Pons (tissue), 1 donor: ENCODE measurements around the gene FASN.

Experiments
- DNase-seq: peaks from one replicate; pipeline ENCODE4 v3.0.0-alpha.2; 2016; ENCODE audit warnings: low spot score

Gene FASN

GRCh38 chr17:82076018-82076784 lies 21.8 kb downstream of the FASN start:
- no peak for DNase-seq

GRCh38 chr17:82073446-82073845 lies 24.6 kb downstream of the FASN start:
- no peak for DNase-seq

GRCh38 chr17:82072827-82073226 lies 25.2 kb downstream of the FASN start:
- no peak for DNase-seq

GRCh38 chr17:82070611-82071010 lies 27.4 kb downstream of the FASN start:
- DNase-seq: no peak

GRCh38 chr17:82065638-82066303 lies 32.3 kb downstream of the FASN start, which contains the start of gene DUS1L:
Gene DUS1L, minus strand, starts transcription at chr17:82065804. Its CDS starts 745 bp downstream, at chr17:82065059.
- DNase-seq: no peak

GRCh38 chr17:82065193-82065637 lies 32.8 kb downstream of the FASN start:
- DNase-seq: no peak

GRCh38 chr17:82064433-82065192 lies 33.4 kb downstream of the FASN start:
- DNase-seq: no peak

GRCh38 chr17:82063424-82064415 lies 34.3 kb downstream of the FASN start:
- DNase-seq: no peak

GRCh38 chr17:82062984-82063368 lies 35.1 kb downstream of the FASN start:
- no peak for DNase-seq

GRCh38 chr17:82062076-82062983 lies 35.7 kb downstream of the FASN start:
- DNase-seq: no peak

- DNase-seq: no peak
These were observed 36.8 kb downstream of the FASN start for GRCh38 chr17:82061047-82061925.

- DNase-seq: no peak
These were observed 37.4 kb downstream of the FASN start for GRCh38 chr17:82060614-82061013.

GRCh38 chr17:82060001-82060380 lies 38.0 kb downstream of the FASN start:
- DNase-seq: no peak

GRCh38 chr17:82059272-82060000 lies 38.6 kb downstream of the FASN start:
- DNase-seq: no peak

- no peak for DNase-seq
These were observed 39.2 kb downstream of the FASN start for GRCh38 chr17:82058855-82059249.

GRCh38 chr17:82058230-82058854 lies 39.7 kb downstream of the FASN start:
- no peak for DNase-seq

- DNase-seq: no peak
These were observed 41.1 kb downstream of the FASN start for GRCh38 chr17:82056729-82057621.
